Kasumi-1 (cell line): ENCODE measurements around the gene HRC.

Source experiments
- DNase-seq, 2 experiments: peaks; one replicate each; lab custom pipeline; 2025; lab: John Stamatoyannopoulos, UW

HRC gene

GRCh38 chr19:49114630-49115363 lies 40.4 kb downstream of the HRC start:
- DNase-seq: peak; percentile 47 to 63

GRCh38 chr19:49113762-49114629 lies 41.2 kb downstream of the HRC start, which contains the start of gene LIN7B:
TSS of gene LIN7B (plus strand) at chr19:49114370. CDS start at chr19:49114405, 35 bp downstream.
- DNase-seq: peak; percentile 62 to 75

- no peak for DNase-seq
Observed at GRCh38 chr19:49111218-49111998, 43.8 kb downstream of the HRC start.

DNA sequence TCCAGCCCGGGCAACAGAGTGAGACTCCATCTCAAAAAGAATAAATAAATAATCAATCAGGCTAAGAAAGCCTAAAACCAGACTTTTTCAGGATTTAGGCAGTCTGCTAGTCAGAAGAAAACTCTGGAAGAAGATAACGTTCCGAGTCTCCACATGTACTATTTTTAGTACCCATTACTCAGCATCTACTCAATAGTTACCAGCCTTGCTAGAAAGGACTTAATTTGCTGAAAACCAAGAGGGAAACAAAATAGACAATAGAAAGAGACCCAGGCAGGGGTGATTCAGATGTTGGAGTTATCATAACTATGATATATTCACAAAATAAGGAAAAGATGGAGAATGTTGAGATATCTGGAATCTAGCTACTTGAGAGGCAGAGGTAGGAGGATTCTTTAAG lies 44.6 kb downstream of the HRC start:
- DNase-seq: no peak

GRCh38 chr19:49109569-49110233 lies 45.5 kb downstream of the HRC start:
- DNase-seq: no peak

DNA sequence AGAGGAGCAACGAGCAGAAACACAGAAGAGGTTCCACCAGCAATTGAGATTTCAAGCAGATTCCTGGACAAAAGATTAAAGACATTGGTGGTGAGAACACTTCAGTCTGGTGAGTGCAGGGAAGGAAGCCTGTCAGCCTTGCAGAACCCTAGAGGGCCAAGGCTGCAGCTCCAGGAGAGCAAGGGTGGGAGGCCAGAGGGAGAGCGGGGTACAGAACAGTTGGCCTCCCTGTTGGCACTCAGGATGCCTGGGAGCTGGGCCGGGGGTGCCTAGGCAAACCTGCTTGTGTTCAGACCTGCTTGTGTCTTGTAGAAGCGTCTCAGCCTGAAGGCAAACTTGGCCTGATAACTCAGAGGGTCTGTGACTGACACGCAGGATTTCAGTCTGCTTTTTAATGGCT lies 46.1 kb downstream of the HRC start:
- no peak for DNase-seq

GRCh38 chr19:49107625-49108459 lies 47.4 kb downstream of the HRC start:
- DNase-seq: no peak

- peak; percentile 45 to 47 for DNase-seq
Observed at GRCh38 chr19:49106648-49107135, 48.5 kb downstream of the HRC start.

DNA sequence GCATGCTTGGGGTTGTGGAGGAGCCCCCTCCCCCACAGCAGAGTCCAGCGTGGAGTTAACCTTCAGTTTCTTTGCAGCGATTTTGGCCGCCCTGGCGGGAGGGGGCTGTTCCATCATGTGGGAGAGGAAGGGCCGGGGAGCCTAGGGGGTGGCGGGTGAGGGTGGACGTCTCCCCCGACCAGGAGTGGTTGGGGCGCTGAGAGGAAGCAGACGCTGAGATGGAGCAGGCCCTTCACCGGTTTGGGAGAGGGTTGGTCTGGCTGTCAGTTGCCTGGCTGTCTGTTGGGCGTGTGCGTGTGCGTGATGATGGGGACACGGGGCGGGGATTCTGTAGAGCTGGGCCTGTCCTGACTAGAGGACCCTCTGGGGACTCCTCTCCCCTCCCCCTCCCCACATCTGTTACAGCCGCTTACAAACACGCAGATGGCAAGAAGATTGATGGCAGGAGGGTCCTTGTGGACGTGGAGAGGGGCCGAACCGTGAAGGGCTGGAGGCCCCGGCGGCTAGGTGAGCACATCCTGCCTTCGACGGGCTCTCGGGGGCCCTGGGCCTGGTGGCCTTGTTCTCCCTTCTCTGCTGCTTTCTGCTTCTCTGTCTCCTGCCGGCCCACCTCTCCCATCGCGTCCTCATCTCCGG lies 50.8 kb downstream of the HRC start:
- no peak for DNase-seq

- DNase-seq: no peak
Observed at GRCh38 chr19:49103331-49104085, 51.7 kb downstream of the HRC start.

GRCh38 chr19:49102303-49102702 lies 52.9 kb downstream of the HRC start:
- no peak for DNase-seq
